ENCODE measurements around the gene NAP1L4. TPM values are rescaled to one million over a fixed set of nuclear protein-coding genes. Genes with fewer than 3 reads are reported as not detected.
A peak's percentile ranks its signal among the peaks of the same experiment; 100 is the strongest.

The NAP1L4 gene
- total RNA-seq, 1 donor from 2014 or later, result 42.2 TPM

- DNase-seq (ENCODE audit: low spot score), result no peak
- no peak for ATAC-seq
Observed at GRCh38 chr11:3010521-3011275, 18.6 kb upstream of the NAP1L4 start.

- ATAC-seq (no peak), DNase-seq (ENCODE audit: low spot score) (no peak)
Observed at GRCh38 chr11:3010004-3010403, 17.9 kb upstream of the NAP1L4 start.

GRCh38 chr11:3009481-3009880, 17.4 kb upstream of the NAP1L4 start:
- DNase-seq (ENCODE audit: low spot score) (no peak), ATAC-seq (no peak)

GRCh38 chr11:3008746-3009336, 16.7 kb upstream of the NAP1L4 start:
- ATAC-seq, result no peak
- no peak for DNase-seq (ENCODE audit: low spot score)

- ATAC-seq, result no peak
- DNase-seq (ENCODE audit: low spot score), result no peak
Observed at GRCh38 chr11:3007404-3008010, 15.4 kb upstream of the NAP1L4 start.

- DNase-seq (ENCODE audit: low spot score) (no peak), ATAC-seq (no peak)
Observed at GRCh38 chr11:3006505-3007260, 14.6 kb upstream of the NAP1L4 start.

GRCh38 chr11:3004481-3004880, 12.4 kb upstream of the NAP1L4 start:
- DNase-seq (ENCODE audit: low spot score) (no peak), ATAC-seq (no peak)

- ATAC-seq (no peak), DNase-seq (ENCODE audit: low spot score) (no peak)
Observed at GRCh38 chr11:3003396-3004231, 11.5 kb upstream of the NAP1L4 start.

- no peak for DNase-seq (ENCODE audit: low spot score)
- no peak for ATAC-seq
Observed at GRCh38 chr11:3002871-3003270, 10.7 kb upstream of the NAP1L4 start.

- ATAC-seq (no peak), DNase-seq (ENCODE audit: low spot score) (no peak)
Observed at GRCh38 chr11:3002351-3002861, 10.3 kb upstream of the NAP1L4 start.

- DNase-seq (ENCODE audit: low spot score), result peak; percentile 57
- ATAC-seq, result peak; percentile 22
Observed at GRCh38 chr11:3001496-3001895, 9.4 kb upstream of the NAP1L4 start.

- peak; percentile 90 for DNase-seq (ENCODE audit: low spot score)
- peak; percentile 89 for ATAC-seq
Observed at GRCh38 chr11:3000032-3000961, 8.2 kb upstream of the NAP1L4 start.

- DNase-seq (ENCODE audit: low spot score) (peak; percentile 26), ATAC-seq (no peak)
Observed at GRCh38 chr11:2999464-2999998, 7.4 kb upstream of the NAP1L4 start.

GRCh38 chr11:2998073-2998850, 6.1 kb upstream of the NAP1L4 start:
- DNase-seq (ENCODE audit: low spot score) (peak; percentile 30), ATAC-seq (no peak)

GRCh38 chr11:2997406-2997805, 5.3 kb upstream of the NAP1L4 start:
- ATAC-seq (no peak), DNase-seq (ENCODE audit: low spot score) (no peak)

- peak; percentile 38 for DNase-seq (ENCODE audit: low spot score)
- ATAC-seq, result no peak
Observed at GRCh38 chr11:2996976-2997375, 4.8 kb upstream of the NAP1L4 start.

GRCh38 chr11:2995893-2996554, 3.9 kb upstream of the NAP1L4 start:
- DNase-seq (ENCODE audit: low spot score) (peak; percentile 41), ATAC-seq (no peak)
